HEK293 (cell line): ENCODE measurements around the gene SPTBN2.
A peak's percentile ranks its signal among the peaks of the same experiment; 100 is the strongest.

ENCODE experiments used
- CTCF ChIA-PET: fragments of 350-600 bp; formaldehyde crosslinking; extraction: SDS; loops from one replicate; lab custom pipeline; 2021; ENCODE audit warnings: antibody characterized with exemption; lab: Yijun Ruan, JAX
- POLR2A ChIA-PET: fragments of 300-600 bp; formaldehyde crosslinking; extraction: SDS; loops from one replicate; lab custom pipeline; 2020; ENCODE audit warnings: antibody characterized with exemption, inconsistent platforms; lab: Yijun Ruan, JAX
- H3K27ac ChIP-seq: fragments of 200-500 bp; sonication (Bioruptor generic); 2 replicates; pipeline ENCODE4 v1.5.1; 2014; ENCODE audit warnings: low read depth, low read length, control low read depth, inconsistent platforms; ENCODE audit errors: extremely low read depth
- H3K36me3 ChIP-seq, 2 experiments: fragments of 200-500 bp in 1 of 2; sonication (Bioruptor generic) in 1 of 2; 1 replicate in 1 of 2; 2 replicates in 1 of 2; pipeline ENCODE4 v1.5.1; 2014 to 2017; ENCODE audit warnings: inconsistent platforms in 2 of 2, low read length in 2 of 2; ENCODE audit not compliant: control insufficient read depth in 2 of 2, insufficient read depth in 1 of 2
- H3K4me1 ChIP-seq: fragments of 200-500 bp; sonication (Bioruptor generic); 2 replicates; pipeline ENCODE4 v1.5.1; 2014; ENCODE audit warnings: mild to moderate bottlenecking, low read length, inconsistent platforms; ENCODE audit not compliant: control insufficient read depth, insufficient read depth
- H3K4me3 ChIP-seq: 2 replicates; pipeline ENCODE4 v1.5.1; 2011; ENCODE audit warnings: low read depth, mild to moderate bottlenecking, control low read depth, low read length, moderate library complexity
- H3K9me3 ChIP-seq: fragments of 200-500 bp; sonication (Bioruptor generic); 2 replicates; pipeline ENCODE4 v1.5.1; 2014; ENCODE audit warnings: low read depth, low read length, inconsistent platforms; ENCODE audit not compliant: control insufficient read depth, insufficient read depth
- EGR2 ChIP-seq: fragments of 450-650 bp; formaldehyde crosslinking; IDR thresholded peaks from 2 replicates; pipeline ENCODE4 v1.5.1; 2016; ENCODE audit warnings: low read depth, missing biosample characterization, missing genetic modification characterization
- KLF9 ChIP-seq: fragments of 450-650 bp; formaldehyde crosslinking; IDR thresholded peaks from 2 replicates; pipeline ENCODE4 v1.5.1; 2016; ENCODE audit warnings: missing biosample characterization, missing genetic modification characterization, low read depth
- REPIN1 ChIP-seq: fragments of 450-650 bp; formaldehyde crosslinking; IDR thresholded peaks from 2 replicates; pipeline ENCODE4 v1.5.1; 2017; ENCODE audit warnings: missing biosample characterization, missing genetic modification characterization, low read depth
- SP3 ChIP-seq: fragments of 450-650 bp; formaldehyde crosslinking; IDR thresholded peaks from 2 replicates; pipeline ENCODE4 v1.5.1; 2016; ENCODE audit warnings: missing biosample characterization, missing genetic modification characterization
- TRIM28 ChIP-seq: IDR thresholded peaks from 2 replicates; pipeline ENCODE4 v1.6.1; 2011; ENCODE audit warnings: low read length, control low read depth, borderline replicate concordance
- ZBTB7A ChIP-seq: fragments of 450-650 bp; formaldehyde crosslinking; IDR thresholded peaks from 2 replicates; pipeline ENCODE4 v1.5.1; 2016; ENCODE audit warnings: low read depth, missing biosample characterization, missing genetic modification characterization
- ZFP37 ChIP-seq: fragments of 450-650 bp; formaldehyde crosslinking; IDR thresholded peaks from 2 replicates; pipeline ENCODE4 v1.5.1; 2016; ENCODE audit warnings: missing biosample characterization, missing genetic modification characterization
- ZNF112 ChIP-seq: fragments of 450-650 bp; formaldehyde crosslinking; IDR thresholded peaks from 2 replicates; pipeline ENCODE4 v1.5.0; 2017; ENCODE audit warnings: missing biosample characterization, missing genetic modification characterization
- ZNF140 ChIP-seq: fragments of 450-650 bp; formaldehyde crosslinking; IDR thresholded peaks from 2 replicates; pipeline ENCODE4 v1.5.1; 2016; ENCODE audit warnings: missing biosample characterization, missing genetic modification characterization
- ZNF16 ChIP-seq: fragments of 450-650 bp; formaldehyde crosslinking; IDR thresholded peaks from 2 replicates; pipeline ENCODE4 v1.5.1; 2016; ENCODE audit warnings: low read depth, missing biosample characterization, missing genetic modification characterization
- ZNF202 ChIP-seq: fragments of 450-650 bp; formaldehyde crosslinking; IDR thresholded peaks from 2 replicates; pipeline ENCODE4 v1.5.1; 2016; ENCODE audit warnings: missing biosample characterization, missing genetic modification characterization, borderline replicate concordance
- ZNF239 ChIP-seq: fragments of 450-650 bp; formaldehyde crosslinking; IDR thresholded peaks from 2 replicates; pipeline ENCODE4 v1.5.1; 2016; ENCODE audit warnings: missing biosample characterization, missing genetic modification characterization
- ZNF404 ChIP-seq: fragments of 450-650 bp; formaldehyde crosslinking; IDR thresholded peaks from 2 replicates; pipeline ENCODE4 v1.5.1; 2017; ENCODE audit warnings: missing biosample characterization, missing genetic modification characterization
- ZNF433 ChIP-seq: fragments of 450-650 bp; formaldehyde crosslinking; IDR thresholded peaks from 2 replicates; pipeline ENCODE4 v1.5.1; 2016; ENCODE audit warnings: missing biosample characterization, missing genetic modification characterization, low read depth
- ZNF548 ChIP-seq: fragments of 450-650 bp; formaldehyde crosslinking; IDR thresholded peaks from 2 replicates; pipeline ENCODE4 v1.5.1; 2016; ENCODE audit warnings: missing biosample characterization, missing genetic modification characterization
- ZNF558 ChIP-seq: fragments of 450-650 bp; formaldehyde crosslinking; IDR thresholded peaks from 2 replicates; pipeline ENCODE4 v1.5.1; 2016; ENCODE audit warnings: missing biosample characterization, missing genetic modification characterization
- ZNF596 ChIP-seq: fragments of 450-650 bp; IDR thresholded peaks from 2 replicates; pipeline ENCODE4 v1.5.0; 2018; ENCODE audit warnings: missing biosample characterization, mild to moderate bottlenecking, missing genetic modification characterization, moderate library complexity
- ZSCAN16 ChIP-seq: fragments of 450-650 bp; formaldehyde crosslinking; IDR thresholded peaks from 2 replicates; pipeline ENCODE4 v1.5.1; 2016; ENCODE audit warnings: missing biosample characterization, missing genetic modification characterization
- TF ChIP-seq, protein P1 (sequence below): fragments of 450-650 bp; formaldehyde crosslinking; IDR thresholded peaks from 2 replicates; pipeline ENCODE4 v1.5.1; 2016; ENCODE audit warnings: missing biosample characterization, missing genetic modification characterization
- TF ChIP-seq, protein P2 (sequence below): IDR thresholded peaks from 2 replicates; pipeline ENCODE4 v1.6.1; 2011; ENCODE audit warnings: mild to moderate bottlenecking, low read depth, low read length, borderline replicate concordance
- TF ChIP-seq, protein P3 (sequence below): fragments of 450-650 bp; formaldehyde crosslinking; IDR thresholded peaks from 2 replicates; pipeline ENCODE4 v1.5.1; 2016; ENCODE audit warnings: missing biosample characterization, missing genetic modification characterization, borderline replicate concordance
- TF ChIP-seq, protein P4 (sequence below): fragments of 450-650 bp; formaldehyde crosslinking; IDR thresholded peaks from 2 replicates; pipeline ENCODE4 v1.5.1; 2016; ENCODE audit warnings: missing biosample characterization, missing genetic modification characterization
- TF ChIP-seq, protein P5 (sequence below): fragments of 450-650 bp; formaldehyde crosslinking; IDR thresholded peaks from 2 replicates; pipeline ENCODE4 v1.5.1; 2016; ENCODE audit warnings: missing biosample characterization, missing genetic modification characterization

Gene SPTBN2

DNA sequence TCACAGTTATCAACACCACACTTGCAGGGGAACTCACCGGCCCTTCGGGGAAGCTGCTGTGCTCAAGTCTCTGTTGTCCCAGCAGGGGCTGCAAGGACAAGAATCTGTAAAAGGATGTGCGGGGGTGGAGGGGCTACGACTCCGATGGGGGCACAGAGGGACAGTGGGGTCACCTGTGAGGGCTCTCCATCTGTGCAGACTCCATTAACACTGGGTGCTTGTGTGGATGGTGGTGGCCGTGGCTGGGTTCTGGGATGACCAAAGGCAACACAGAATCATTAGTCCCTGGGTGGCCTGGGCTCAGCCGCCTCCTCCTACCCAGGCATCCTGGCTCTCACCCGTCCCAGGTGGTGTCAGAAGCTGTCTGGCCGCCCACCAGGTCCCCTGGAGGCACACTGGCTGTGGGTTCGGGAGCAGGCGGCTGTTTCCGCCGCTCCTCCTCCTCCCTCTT lies 41.2 kb downstream of the SPTBN2 start:
- Histone ChIP-seq H3K4me1 (no peaks in the 10 kb centered on the region), H3K36me3 (peaks cover 0 to 79% of the 10 kb centered on the region in 2 experiments; a peak in 1 of 3 replicates), H3K27ac (no peak overlapping the region), H3K4me3 (no peak overlapping the region), H3K9me3 (no peaks in the 10 kb centered on the region)
- POLR2A ChIA-PET = interaction anchor here (0.9 kb wide), 1 partner anchor 221 kb away, joined by 3 read pairs; no protein-coding TSS in a partner anchor
- no peak for TF ChIP-seq REPIN1 (tag by site-specific recombination)
- TF ChIP-seq ZNF433 = no peak
- no peak for TF ChIP-seq ZFP37
- TF ChIP-seq, protein P1, sequence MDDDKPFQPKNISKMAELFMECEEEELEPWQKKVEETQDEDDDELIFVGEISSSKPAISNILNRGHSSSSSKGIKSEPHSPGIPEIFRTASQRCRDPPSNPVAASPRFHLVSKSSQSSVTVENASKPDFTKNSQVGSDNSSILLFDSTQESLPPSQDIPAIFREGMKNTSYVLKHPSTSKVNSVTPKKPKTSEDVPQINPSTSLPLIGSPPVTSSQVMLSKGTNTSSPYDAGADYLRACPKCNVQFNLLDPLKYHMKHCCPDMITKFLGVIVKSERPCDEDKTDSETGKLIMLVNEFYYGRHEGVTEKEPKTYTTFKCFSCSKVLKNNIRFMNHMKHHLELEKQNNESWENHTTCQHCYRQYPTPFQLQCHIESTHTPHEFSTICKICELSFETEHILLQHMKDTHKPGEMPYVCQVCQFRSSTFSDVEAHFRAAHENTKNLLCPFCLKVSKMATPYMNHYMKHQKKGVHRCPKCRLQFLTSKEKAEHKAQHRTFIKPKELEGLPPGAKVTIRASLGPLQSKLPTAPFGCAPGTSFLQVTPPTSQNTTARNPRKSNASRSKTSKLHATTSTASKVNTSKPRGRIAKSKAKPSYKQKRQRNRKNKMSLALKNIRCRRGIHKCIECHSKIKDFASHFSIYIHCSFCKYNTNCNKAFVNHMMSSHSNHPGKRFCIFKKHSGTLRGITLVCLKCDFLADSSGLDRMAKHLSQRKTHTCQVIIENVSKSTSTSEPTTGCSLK (tag by site-specific recombination) = no peak
- TF ChIP-seq ZNF16 (tag by site-specific recombination) = no peak
- TF ChIP-seq EGR2 (tag by site-specific recombination) = 0 out of 2 replicates have a peak, but pooled peaks have one; percentile 25
- CTCF ChIA-PET = interaction anchor here (0.6 to 1.8 kb wide), 4 partner anchors 9 to 146 kb away, joined by 3 to 7 read pairs (median 5); no protein-coding TSS in a partner anchor

DNA sequence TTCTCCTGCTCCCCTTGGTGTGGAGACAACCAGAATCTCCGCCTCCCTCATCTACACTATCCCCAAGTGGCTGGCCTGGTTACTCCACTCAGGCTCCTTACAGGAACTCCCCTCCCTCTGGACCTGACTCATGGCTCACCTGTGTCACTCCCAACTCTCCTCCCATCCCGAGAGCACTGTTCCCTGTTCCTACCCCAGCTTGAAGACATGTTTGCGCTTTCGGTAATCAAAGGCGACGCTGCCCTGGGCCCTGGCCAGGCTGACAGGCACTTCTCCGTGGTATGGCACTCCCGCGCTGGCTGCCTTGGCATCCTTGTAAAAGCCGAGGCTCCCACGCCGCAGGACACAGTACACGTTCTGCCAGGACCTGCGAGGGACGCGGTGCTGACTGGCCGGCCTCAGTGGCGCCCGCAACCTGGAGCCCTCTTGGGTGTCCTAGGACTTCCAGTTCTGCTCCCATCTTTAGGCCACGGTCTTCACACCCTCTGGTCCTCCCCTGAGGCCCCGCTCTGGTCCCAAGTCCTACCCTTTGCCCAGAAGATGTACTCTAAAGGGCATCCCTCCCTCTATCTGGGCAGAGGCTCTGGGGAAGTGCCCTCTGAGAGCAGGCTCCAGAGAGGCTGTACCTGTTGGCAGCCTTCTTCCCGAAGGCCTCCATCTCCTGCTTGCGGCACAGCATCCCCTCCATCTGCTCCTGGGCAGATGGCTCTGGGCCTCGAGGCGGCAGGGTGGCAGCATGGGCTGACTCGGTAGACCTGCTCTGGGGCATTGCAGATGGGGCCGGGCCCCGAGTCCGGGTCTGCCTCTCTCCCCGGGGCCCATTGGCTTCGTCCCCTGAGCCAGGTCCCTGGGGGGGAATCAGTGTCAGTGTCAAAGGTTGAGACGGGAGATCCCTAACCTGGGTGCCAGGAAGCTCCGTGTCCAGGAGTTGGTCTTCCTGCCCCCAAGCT lies 41.9 kb downstream of the SPTBN2 start:
- Histone ChIP-seq H3K36me3 (peaks cover 0 to 71% of the 10 kb centered on the region in 2 experiments; a peak in 1 of 3 replicates), H3K9me3 (no peaks in the 10 kb centered on the region), H3K4me3 (no peak overlapping the region), H3K27ac (no peak overlapping the region), H3K4me1 (no peaks in the 10 kb centered on the region)
- CTCF ChIA-PET = interaction anchor here (1.2 to 1.8 kb wide), 2 partner anchors 146 to 147 kb away, joined by 3 to 5 read pairs; no protein-coding TSS in a partner anchor
- no peak for TF ChIP-seq ZNF558 (tag by site-specific recombination)
- no peak for TF ChIP-seq KLF9 (tag by site-specific recombination)
- no peak for TF ChIP-seq ZNF140 (tag by site-specific recombination)
- no peak for TF ChIP-seq ZSCAN16 (tag by site-specific recombination)
- no peak for TF ChIP-seq ZBTB7A (tag by site-specific recombination)
- TF ChIP-seq, protein P2, sequence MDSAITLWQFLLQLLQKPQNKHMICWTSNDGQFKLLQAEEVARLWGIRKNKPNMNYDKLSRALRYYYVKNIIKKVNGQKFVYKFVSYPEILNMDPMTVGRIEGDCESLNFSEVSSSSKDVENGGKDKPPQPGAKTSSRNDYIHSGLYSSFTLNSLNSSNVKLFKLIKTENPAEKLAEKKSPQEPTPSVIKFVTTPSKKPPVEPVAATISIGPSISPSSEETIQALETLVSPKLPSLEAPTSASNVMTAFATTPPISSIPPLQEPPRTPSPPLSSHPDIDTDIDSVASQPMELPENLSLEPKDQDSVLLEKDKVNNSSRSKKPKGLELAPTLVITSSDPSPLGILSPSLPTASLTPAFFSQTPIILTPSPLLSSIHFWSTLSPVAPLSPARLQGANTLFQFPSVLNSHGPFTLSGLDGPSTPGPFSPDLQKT = no peak
- TF ChIP-seq, protein P3, sequence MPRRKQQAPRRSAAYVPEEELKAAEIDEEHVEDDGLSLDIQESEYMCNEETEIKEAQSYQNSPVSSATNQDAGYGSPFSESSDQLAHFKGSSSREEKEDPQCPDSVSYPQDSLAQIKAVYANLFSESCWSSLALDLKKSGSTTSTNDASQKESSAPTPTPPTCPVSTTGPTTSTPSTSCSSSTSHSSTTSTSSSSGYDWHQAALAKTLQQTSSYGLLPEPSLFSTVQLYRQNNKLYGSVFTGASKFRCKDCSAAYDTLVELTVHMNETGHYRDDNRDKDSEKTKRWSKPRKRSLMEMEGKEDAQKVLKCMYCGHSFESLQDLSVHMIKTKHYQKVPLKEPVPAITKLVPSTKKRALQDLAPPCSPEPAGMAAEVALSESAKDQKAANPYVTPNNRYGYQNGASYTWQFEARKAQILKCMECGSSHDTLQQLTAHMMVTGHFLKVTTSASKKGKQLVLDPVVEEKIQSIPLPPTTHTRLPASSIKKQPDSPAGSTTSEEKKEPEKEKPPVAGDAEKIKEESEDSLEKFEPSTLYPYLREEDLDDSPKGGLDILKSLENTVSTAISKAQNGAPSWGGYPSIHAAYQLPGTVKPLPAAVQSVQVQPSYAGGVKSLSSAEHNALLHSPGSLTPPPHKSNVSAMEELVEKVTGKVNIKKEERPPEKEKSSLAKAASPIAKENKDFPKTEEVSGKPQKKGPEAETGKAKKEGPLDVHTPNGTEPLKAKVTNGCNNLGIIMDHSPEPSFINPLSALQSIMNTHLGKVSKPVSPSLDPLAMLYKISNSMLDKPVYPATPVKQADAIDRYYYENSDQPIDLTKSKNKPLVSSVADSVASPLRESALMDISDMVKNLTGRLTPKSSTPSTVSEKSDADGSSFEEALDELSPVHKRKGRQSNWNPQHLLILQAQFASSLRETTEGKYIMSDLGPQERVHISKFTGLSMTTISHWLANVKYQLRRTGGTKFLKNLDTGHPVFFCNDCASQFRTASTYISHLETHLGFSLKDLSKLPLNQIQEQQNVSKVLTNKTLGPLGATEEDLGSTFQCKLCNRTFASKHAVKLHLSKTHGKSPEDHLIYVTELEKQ (tag by site-specific recombination) = no peak
- no peak for TF ChIP-seq ZNF239
- TF ChIP-seq SP3 (tag by site-specific recombination) = no peak
- no peak for TF ChIP-seq ZNF548
- TF ChIP-seq ZNF404 (tag by site-specific recombination) = no peak
- no peak for TF ChIP-seq TRIM28
- TF ChIP-seq ZNF202 (tag by site-specific recombination) = no peak
- TF ChIP-seq, protein P4, sequence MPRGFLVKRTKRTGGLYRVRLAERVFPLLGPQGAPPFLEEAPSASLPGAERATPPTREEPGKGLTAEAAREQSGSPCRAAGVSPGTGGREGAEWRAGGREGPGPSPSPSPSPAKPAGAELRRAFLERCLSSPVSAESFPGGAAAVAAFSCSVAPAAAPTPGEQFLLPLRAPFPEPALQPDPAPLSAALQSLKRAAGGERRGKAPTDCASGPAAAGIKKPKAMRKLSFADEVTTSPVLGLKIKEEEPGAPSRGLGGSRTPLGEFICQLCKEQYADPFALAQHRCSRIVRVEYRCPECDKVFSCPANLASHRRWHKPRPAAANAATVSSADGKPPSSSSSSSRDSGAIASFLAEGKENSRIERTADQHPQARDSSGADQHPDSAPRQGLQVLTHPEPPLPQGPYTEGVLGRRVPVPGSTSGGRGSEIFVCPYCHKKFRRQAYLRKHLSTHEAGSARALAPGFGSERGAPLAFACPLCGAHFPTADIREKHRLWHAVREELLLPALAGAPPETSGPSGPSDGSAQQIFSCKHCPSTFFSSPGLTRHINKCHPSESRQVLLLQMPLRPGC (tag by site-specific recombination) = no peak
- no peak for TF ChIP-seq ZNF112 (tag by site-specific recombination)
- TF ChIP-seq, protein P5, sequence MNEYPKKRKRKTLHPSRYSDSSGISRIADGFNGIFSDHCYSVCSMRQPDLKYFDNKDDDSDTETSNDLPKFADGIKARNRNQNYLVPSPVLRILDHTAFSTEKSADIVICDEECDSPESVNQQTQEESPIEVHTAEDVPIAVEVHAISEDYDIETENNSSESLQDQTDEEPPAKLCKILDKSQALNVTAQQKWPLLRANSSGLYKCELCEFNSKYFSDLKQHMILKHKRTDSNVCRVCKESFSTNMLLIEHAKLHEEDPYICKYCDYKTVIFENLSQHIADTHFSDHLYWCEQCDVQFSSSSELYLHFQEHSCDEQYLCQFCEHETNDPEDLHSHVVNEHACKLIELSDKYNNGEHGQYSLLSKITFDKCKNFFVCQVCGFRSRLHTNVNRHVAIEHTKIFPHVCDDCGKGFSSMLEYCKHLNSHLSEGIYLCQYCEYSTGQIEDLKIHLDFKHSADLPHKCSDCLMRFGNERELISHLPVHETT (tag by site-specific recombination) = no peak
- TF ChIP-seq ZNF596 (tag by site-specific recombination) = no peak
- POLR2A ChIA-PET = interaction anchor here (0.5 to 1.2 kb wide), 2 partner anchors 49 to 81 kb away, joined by 3 read pairs; partner anchors contain the start of gene RBM4
